HepG2 (cell line): ENCODE measurements around the gene EFCAB3. TPM values are rescaled to one million over a fixed set of nuclear protein-coding genes. Genes with fewer than 3 reads are reported as not detected.
A peak's percentile ranks its signal among the peaks of the same experiment; 100 is the strongest.

Source experiments
- BATF2 ChIP-seq: sonication (generic); formaldehyde crosslinking; IDR thresholded peaks from 2 replicates; pipeline ENCODE4 v1.8.0; 2022; ENCODE audit warnings: mild to moderate bottlenecking, missing genetic modification reagents, moderate library complexity
- ELF3 ChIP-seq: IDR thresholded peaks from 2 replicates; pipeline ENCODE4 v1.6.1; 2016; ENCODE audit warnings: missing genetic modification reagents, missing compliant biosample characterization
- ERF ChIP-seq: IDR thresholded peaks from 2 replicates; pipeline ENCODE4 v1.6.1; 2018; ENCODE audit warnings: missing biosample characterization, missing genetic modification reagents
- HDAC2 ChIP-seq: sonication (generic); formaldehyde crosslinking; IDR thresholded peaks from 2 replicates; pipeline ENCODE4 v1.4.0; 2020; ENCODE audit warnings: missing genetic modification reagents
- IRF2 ChIP-seq: IDR thresholded peaks from 2 replicates; pipeline ENCODE4 v1.6.1; 2018; ENCODE audit warnings: missing genetic modification reagents, missing compliant biosample characterization
- KMT2B ChIP-seq: IDR thresholded peaks from 2 replicates; pipeline ENCODE4 v1.6.1; 2016; ENCODE audit warnings: missing genetic modification reagents, missing compliant biosample characterization
- MED8 ChIP-seq: sonication (generic); formaldehyde crosslinking; IDR thresholded peaks from 2 replicates; pipeline ENCODE4 v1.8.1; 2023; ENCODE audit warnings: mild to moderate bottlenecking, missing genetic modification reagents; ENCODE audit not compliant: insufficient replicate concordance
- POLR2AphosphoS5 ChIP-seq: IDR thresholded peaks from 2 replicates; pipeline ENCODE4 v1.6.1; 2012; ENCODE audit warnings: low read depth, low read length
- POLR2G ChIP-seq: fragments of 200-400 bp; formaldehyde crosslinking; IDR thresholded peaks from 2 replicates; pipeline ENCODE4 v1.6.1; 2018; ENCODE audit warnings: mild to moderate bottlenecking, low read depth, low read length, moderate library complexity
- RARG ChIP-seq: sonication (generic); formaldehyde crosslinking; IDR thresholded peaks from 2 replicates; pipeline ENCODE4 v1.4.0; 2020; ENCODE audit warnings: low read depth, mild to moderate bottlenecking, missing genetic modification reagents
- SALL1 ChIP-seq: sonication (generic); formaldehyde crosslinking; IDR thresholded peaks from 2 replicates; pipeline ENCODE4 v1.8.0; 2022; ENCODE audit warnings: mild to moderate bottlenecking, missing genetic modification reagents
- SMAD3 ChIP-seq: sonication (generic); formaldehyde crosslinking; IDR thresholded peaks from 2 replicates; pipeline ENCODE4 v1.4.0; 2020; ENCODE audit warnings: missing genetic modification reagents
- THRA ChIP-seq: sonication (generic); formaldehyde crosslinking; IDR thresholded peaks from 2 replicates; pipeline ENCODE4 v1.4.0; 2020; ENCODE audit warnings: missing genetic modification reagents, borderline replicate concordance
- ZNF276 ChIP-seq: sonication (generic); formaldehyde crosslinking; IDR thresholded peaks from 2 replicates; pipeline ENCODE4 v1.4.0; 2020; ENCODE audit warnings: mild to moderate bottlenecking, low read depth, missing genetic modification reagents
- ZNF331 ChIP-seq: sonication (generic); formaldehyde crosslinking; IDR thresholded peaks from 2 replicates; pipeline ENCODE4 v1.4.0; 2020; ENCODE audit warnings: missing genetic modification reagents
- ZNF691 ChIP-seq: sonication (generic); formaldehyde crosslinking; IDR thresholded peaks from 2 replicates; pipeline ENCODE4 v1.4.0; 2020; ENCODE audit warnings: missing genetic modification reagents, low read depth, mild to moderate bottlenecking, borderline replicate concordance
- polyA plus RNA-seq, 8 experiments: library from polyadenylated mRNA; depleted of rRNA in 3 of 8; stranded (reverse) in 7 of 8; unstranded in 1 of 8; fragments of >200 nt; fragmentation: Illumina TruSeq in 4 of 8; extraction: Trizol in 4 of 8; gene quantifications; 2 replicates each; pipeline versions ENCODE4 v1.2.1 to v1.2.3, GENCODE V29; 2011 to 2016; ENCODE audit warnings: low read depth in 4 of 8, missing spikeins in 1 of 8, mixed read lengths in 1 of 8; ENCODE audit not compliant: insufficient read depth in 1 of 8
- total RNA-seq, 5 experiments: library from RNA; depleted of rRNA; stranded (reverse); fragments of >200 nt; fragmentation: Illumina TruSeq; extraction: Trizol; gene quantifications; 2 replicates each; pipeline ENCODE4 v1.2.3, GENCODE V29; 2016; ENCODE audit warnings: low read depth in 1 of 5
- TF ChIP-seq, protein P1 (sequence below): conservative IDR thresholded peaks from 2 replicates; pipeline ENCODE4 v1.6.1; 2018; ENCODE audit warnings: missing genetic modification reagents
- TF ChIP-seq, protein P2 (sequence below): IDR thresholded peaks from 2 replicates; pipeline ENCODE4 v1.6.1; 2016; ENCODE audit warnings: mild to moderate bottlenecking
- TF ChIP-seq, protein P3 (sequence below): sonication (generic); formaldehyde crosslinking; IDR thresholded peaks from 2 replicates; pipeline ENCODE4 v1.5.1; 2020; ENCODE audit warnings: mild to moderate bottlenecking, moderate library complexity, missing genetic modification reagents

Gene EFCAB3
- total and polyA plus RNA-seq, 2 of the 13 experiments (the other 11 are each of a cell fraction or from before 2014, with no cell fraction given): not detected

DNA sequence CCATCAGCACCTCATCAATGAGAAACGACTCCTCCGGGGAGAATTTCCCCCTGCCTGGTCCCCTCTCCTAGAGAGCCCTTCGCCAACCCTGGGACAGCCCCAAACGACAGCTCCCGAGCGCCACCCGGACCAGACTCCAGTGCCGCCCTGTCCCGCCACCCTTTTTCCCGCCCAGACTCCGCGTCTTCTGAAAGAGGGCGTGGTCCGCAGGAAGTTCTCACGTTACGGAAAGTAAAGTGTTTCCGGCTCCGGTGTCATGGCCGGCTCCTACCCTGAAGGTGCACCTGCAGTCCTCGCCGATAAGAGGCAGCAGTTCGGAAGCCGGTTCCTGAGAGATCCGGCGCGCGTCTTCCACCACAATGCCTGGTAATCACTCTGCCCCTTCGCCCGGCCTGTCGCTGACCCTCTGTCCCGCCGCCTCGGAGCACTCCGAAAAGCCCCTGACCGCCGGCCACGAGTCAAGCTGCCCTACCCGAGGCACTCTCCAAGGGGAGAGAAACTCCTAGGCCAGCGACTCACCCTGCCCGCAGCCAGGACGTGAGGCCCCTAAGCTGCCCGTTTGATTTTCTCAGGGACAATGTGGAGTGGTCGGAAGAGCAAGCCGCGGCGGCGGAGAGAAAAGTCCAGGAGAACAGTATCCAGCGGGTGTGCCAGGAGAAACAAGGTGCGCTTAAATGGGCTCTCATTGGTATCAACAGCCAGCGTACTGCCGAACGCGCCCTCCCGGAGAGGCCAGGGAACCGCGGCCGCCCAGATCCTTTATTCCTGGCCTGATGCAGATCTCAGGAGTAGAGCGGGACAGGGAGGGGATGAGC, 43.5 kb downstream of the EFCAB3 start, which contains the start of gene METTL2A (continued):
- TF ChIP-seq MED8 (CRISPR knock-in tag): peak; percentile 59
- peak; percentile 86 for TF ChIP-seq POLR2AphosphoS5
- TF ChIP-seq SALL1: peak; percentile 91
- peak; percentile 76 for TF ChIP-seq ZNF331 (CRISPR knock-in tag)
- TF ChIP-seq ERF (CRISPR knock-in tag): peak; percentile 86
- TF ChIP-seq, protein P1, sequence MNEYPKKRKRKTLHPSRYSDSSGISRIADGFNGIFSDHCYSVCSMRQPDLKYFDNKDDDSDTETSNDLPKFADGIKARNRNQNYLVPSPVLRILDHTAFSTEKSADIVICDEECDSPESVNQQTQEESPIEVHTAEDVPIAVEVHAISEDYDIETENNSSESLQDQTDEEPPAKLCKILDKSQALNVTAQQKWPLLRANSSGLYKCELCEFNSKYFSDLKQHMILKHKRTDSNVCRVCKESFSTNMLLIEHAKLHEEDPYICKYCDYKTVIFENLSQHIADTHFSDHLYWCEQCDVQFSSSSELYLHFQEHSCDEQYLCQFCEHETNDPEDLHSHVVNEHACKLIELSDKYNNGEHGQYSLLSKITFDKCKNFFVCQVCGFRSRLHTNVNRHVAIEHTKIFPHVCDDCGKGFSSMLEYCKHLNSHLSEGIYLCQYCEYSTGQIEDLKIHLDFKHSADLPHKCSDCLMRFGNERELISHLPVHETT (CRISPR knock-in tag): peak; percentile 71; the same call in 1 of the 2 replicates
- TF ChIP-seq RARG (CRISPR knock-in tag): 0 out of 2 replicates have a peak, but pooled peaks have one; percentile 63
- TF ChIP-seq SMAD3 (CRISPR knock-in tag): peak; percentile 68; the same call in 1 of the 2 replicates
- TF ChIP-seq ZNF276 (CRISPR knock-in tag): peak; percentile 86; the same call in 1 of the 2 replicates
- TF ChIP-seq POLR2G: peak; percentile 94
- peak; percentile 73 for TF ChIP-seq IRF2 (CRISPR knock-in tag)
- peak; percentile 71; the same call in 1 of the 2 replicates for TF ChIP-seq HDAC2
- peak; percentile 95 for TF ChIP-seq KMT2B
- peak; percentile 98 for TF ChIP-seq ELF3
- 0 out of 2 replicates have a peak, but pooled peaks have one; percentile 25 for TF ChIP-seq BATF2
- TF ChIP-seq, protein P2, sequence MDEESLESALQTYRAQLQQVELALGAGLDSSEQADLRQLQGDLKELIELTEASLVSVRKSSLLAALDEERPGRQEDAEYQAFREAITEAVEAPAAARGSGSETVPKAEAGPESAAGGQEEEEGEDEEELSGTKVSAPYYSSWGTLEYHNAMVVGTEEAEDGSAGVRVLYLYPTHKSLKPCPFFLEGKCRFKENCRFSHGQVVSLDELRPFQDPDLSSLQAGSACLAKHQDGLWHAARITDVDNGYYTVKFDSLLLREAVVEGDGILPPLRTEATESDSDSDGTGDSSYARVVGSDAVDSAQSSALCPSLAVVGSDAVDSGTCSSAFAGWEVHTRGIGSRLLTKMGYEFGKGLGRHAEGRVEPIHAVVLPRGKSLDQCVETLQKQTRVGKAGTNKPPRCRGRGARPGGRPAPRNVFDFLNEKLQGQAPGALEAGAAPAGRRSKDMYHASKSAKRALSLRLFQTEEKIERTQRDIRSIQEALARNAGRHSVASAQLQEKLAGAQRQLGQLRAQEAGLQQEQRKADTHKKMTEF (CRISPR knock-in tag): peak; percentile 85
- TF ChIP-seq ZNF691 (CRISPR knock-in tag): peak; percentile 82; the same call in 1 of the 2 replicates
- TF ChIP-seq THRA (CRISPR knock-in tag): peak; percentile 45; the same call in 1 of the 2 replicates
- TF ChIP-seq, protein P3, sequence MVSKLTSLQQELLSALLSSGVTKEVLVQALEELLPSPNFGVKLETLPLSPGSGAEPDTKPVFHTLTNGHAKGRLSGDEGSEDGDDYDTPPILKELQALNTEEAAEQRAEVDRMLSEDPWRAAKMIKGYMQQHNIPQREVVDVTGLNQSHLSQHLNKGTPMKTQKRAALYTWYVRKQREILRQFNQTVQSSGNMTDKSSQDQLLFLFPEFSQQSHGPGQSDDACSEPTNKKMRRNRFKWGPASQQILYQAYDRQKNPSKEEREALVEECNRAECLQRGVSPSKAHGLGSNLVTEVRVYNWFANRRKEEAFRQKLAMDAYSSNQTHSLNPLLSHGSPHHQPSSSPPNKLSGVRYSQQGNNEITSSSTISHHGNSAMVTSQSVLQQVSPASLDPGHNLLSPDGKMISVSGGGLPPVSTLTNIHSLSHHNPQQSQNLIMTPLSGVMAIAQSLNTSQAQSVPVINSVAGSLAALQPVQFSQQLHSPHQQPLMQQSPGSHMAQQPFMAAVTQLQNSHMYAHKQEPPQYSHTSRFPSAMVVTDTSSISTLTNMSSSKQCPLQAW (CRISPR knock-in tag): peak; percentile 94
